ENCODE data around the gene ANK2. TPM values are rescaled to one million over a fixed set of nuclear protein-coding genes. Genes with fewer than 3 reads are reported as not detected.

The ANK2 gene
- total RNA-seq, 1 donor from 2014 or later, result 11.1 TPM

GRCh38 chr4:113187358-113187757, 137.9 kb downstream of the ANK2 start:
- Mint-ChIP-seq H3K36me3 (ENCODE audit: insufficient read depth) (no peaks in the 10 kb centered on the region), H3K27me3 (no peaks in the 10 kb centered on the region), H3K9me3 (ENCODE audit: low read depth) (no peaks in the 10 kb centered on the region), H3K4me3 (ENCODE audit: low read depth) (no peak overlapping the region), H3K4me1 (ENCODE audit: low read depth) (peaks cover 4% of the 10 kb centered on the region), H3K27ac (no peak overlapping the region)
- no peak for TF ChIP-seq CTCF (IDR thresholded peaks at IDR 0.05; ENCODE audit: unreplicated experiment)
- DNase-seq (ENCODE audit: low spot score, unreplicated experiment), result no peak

DNA sequence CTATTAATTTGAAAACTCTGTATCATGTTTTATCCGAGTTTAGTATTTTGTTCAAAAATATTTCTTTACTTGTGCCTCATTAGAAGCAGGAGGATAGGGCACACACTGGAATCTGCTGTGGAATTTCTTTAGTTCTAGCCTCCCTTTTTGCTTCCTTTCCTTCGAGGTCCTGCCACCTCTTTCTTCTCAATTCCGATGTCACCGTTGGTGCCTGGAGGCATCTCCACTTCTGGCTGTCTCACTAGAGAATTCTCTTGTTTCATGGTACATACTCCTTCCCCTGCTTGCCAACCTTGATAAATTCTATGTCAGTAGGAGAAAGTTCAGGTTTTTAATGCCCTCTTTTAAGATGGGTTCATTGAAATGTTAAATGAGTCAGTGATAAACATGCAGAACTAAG, 140.1 kb downstream of the ANK2 start:
- Mint-ChIP-seq H3K9me3 (ENCODE audit: low read depth) (no peaks in the 10 kb centered on the region), H3K27me3 (no peaks in the 10 kb centered on the region), H3K4me3 (ENCODE audit: low read depth) (no peak overlapping the region), H3K4me1 (ENCODE audit: low read depth) (peaks cover 4% of the 10 kb centered on the region), H3K36me3 (ENCODE audit: insufficient read depth) (no peaks in the 10 kb centered on the region), H3K27ac (peak overlapping the region; percentile 50)
- TF ChIP-seq CTCF (IDR thresholded peaks at IDR 0.05; ENCODE audit: unreplicated experiment), result no peak
- DNase-seq (ENCODE audit: low spot score, unreplicated experiment), result no peak

- H3K27me3 Mint-ChIP-seq, result no peaks in the 10 kb centered on the region
- H3K4me3 Mint-ChIP-seq (ENCODE audit: low read depth), result no peak overlapping the region
- H3K9me3 Mint-ChIP-seq (ENCODE audit: low read depth), result peaks cover 2% of the 10 kb centered on the region
- DNase-seq (ENCODE audit: low spot score, unreplicated experiment), result no peak
- peaks cover 1% of the 10 kb centered on the region for H3K4me1 Mint-ChIP-seq (ENCODE audit: low read depth)
- no peak overlapping the region for H3K27ac Mint-ChIP-seq
- no peaks in the 10 kb centered on the region for H3K36me3 Mint-ChIP-seq (ENCODE audit: insufficient read depth)
- TF ChIP-seq CTCF (IDR thresholded peaks at IDR 0.05; ENCODE audit: unreplicated experiment), result no peak
Measured at GRCh38 chr4:113209153-113209552, 159.7 kb downstream of the ANK2 start.

DNA sequence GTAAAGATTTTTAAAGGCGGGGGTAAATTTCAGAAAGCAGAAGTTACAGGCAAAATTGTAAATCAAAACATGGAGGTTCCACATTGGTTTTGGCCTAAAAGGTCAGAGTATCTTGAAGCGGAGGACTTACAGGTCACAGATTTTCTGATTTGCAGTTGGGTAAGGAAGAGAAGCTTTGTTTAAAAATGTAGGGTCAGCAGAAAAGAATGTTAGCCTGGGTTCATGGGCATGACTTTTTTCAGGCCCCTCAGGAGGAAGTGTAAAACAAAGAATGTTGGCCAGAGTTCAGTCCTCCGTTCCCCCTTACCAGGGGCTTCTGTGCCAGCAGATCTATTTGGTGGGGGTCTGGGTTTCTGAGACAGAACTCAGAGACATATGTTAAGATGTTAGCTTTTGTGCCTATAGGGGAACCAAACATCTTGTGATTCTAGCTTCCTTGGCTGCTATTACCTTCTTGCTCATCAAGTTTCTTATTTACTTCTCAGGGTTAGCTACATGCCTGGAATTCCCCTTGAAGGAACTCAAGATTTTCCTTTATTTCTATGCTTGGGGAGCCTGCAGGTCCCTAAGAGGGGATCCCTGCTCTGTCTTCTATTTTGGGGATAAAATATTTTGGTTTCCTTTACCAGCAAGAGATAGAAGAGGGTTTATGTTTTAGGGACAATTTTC, 160.3 kb downstream of the ANK2 start:
- no peak for DNase-seq (ENCODE audit: low spot score, unreplicated experiment)
- no peak overlapping the region for H3K27ac Mint-ChIP-seq
- TF ChIP-seq CTCF (IDR thresholded peaks at IDR 0.05; ENCODE audit: unreplicated experiment), result no peak
- H3K9me3 Mint-ChIP-seq (ENCODE audit: low read depth), result peaks cover 2% of the 10 kb centered on the region
- no peaks in the 10 kb centered on the region for H3K27me3 Mint-ChIP-seq
- no peaks in the 10 kb centered on the region for H3K36me3 Mint-ChIP-seq (ENCODE audit: insufficient read depth)
- H3K4me1 Mint-ChIP-seq (ENCODE audit: low read depth), result peaks cover 1% of the 10 kb centered on the region
- no peak overlapping the region for H3K4me3 Mint-ChIP-seq (ENCODE audit: low read depth)

DNA sequence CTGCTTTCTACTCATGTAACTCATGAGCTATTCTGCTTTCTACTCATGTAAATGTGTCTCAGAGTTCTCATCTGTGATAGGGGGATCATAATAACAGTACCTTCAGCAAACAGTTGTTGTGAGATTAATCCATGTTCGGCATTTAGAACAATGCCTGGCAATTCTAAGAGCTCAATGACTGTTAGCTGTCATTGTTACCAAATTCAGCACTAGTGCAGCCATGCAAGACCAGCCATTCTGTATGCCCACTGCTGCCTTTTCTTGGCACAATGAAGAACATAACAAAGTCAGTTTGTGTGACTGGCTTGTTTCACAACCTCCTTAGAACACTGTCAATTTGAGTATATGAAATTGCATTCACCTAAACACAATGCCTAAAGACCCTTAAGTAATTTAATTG, 163.2 kb downstream of the ANK2 start:
- Mint-ChIP-seq H3K27me3 (no peaks in the 10 kb centered on the region), H3K4me3 (ENCODE audit: low read depth) (no peak overlapping the region), H3K36me3 (ENCODE audit: insufficient read depth) (no peaks in the 10 kb centered on the region), H3K9me3 (ENCODE audit: low read depth) (peaks cover 2% of the 10 kb centered on the region), H3K27ac (no peak overlapping the region), H3K4me1 (ENCODE audit: low read depth) (peaks cover 1% of the 10 kb centered on the region)
- no peak for DNase-seq (ENCODE audit: low spot score, unreplicated experiment)
- no peak for TF ChIP-seq CTCF (IDR thresholded peaks at IDR 0.05; ENCODE audit: unreplicated experiment)
